Measurements from ENCODE around the gene TUBB2B.

DNA sequence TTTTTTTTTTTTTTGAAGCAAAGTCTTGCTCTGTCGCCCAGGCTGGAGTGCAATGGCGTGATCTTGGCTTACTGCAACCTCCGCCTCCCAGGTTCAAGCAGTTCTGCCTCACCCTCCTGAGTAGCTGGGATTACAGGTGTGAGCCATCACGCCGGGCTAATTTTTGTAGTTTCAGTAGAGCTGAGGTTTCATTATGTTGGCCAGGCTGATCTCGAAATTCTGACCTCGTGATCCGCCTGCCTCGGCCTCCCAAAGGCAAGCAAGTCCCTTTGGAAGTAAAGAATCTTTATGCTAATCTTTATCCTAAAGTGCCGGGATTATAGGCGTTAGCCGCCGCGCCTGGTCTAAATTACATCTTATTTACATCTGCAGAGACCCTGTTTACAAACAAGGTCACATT lies 32.8 kb upstream of the TUBB2B start:
- no peak for TF ChIP-seq EZH2 (IDR thresholded peaks at IDR 0.05; ENCODE audit: borderline replicate concordance, insufficient read depth, low read depth, low read length, poor library complexity, severe bottlenecking)
- TF ChIP-seq, protein P1, sequence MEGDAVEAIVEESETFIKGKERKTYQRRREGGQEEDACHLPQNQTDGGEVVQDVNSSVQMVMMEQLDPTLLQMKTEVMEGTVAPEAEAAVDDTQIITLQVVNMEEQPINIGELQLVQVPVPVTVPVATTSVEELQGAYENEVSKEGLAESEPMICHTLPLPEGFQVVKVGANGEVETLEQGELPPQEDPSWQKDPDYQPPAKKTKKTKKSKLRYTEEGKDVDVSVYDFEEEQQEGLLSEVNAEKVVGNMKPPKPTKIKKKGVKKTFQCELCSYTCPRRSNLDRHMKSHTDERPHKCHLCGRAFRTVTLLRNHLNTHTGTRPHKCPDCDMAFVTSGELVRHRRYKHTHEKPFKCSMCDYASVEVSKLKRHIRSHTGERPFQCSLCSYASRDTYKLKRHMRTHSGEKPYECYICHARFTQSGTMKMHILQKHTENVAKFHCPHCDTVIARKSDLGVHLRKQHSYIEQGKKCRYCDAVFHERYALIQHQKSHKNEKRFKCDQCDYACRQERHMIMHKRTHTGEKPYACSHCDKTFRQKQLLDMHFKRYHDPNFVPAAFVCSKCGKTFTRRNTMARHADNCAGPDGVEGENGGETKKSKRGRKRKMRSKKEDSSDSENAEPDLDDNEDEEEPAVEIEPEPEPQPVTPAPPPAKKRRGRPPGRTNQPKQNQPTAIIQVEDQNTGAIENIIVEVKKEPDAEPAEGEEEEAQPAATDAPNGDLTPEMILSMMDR (IDR thresholded peaks at IDR 0.05): no peak
